PC-9 (cell line): Measurements from ENCODE around the gene SLC17A3. TPM values are rescaled to one million over a fixed set of nuclear protein-coding genes. Genes with fewer than 3 reads are reported as not detected.

Experiments used
- BruUV-seq: library from RNA; stranded (reverse); fragments of 400-500 nt; replicated peaks from 2 replicates; lab custom pipeline; 2021; lab: Mats Ljungman, UMichigan
- CTCF ChIA-PET: fragments of 300-600 bp; sonication (Branson Sonifier 250); formaldehyde crosslinking; loops from one replicate; lab custom pipeline; 2022; ENCODE audit warnings: antibody characterized with exemption; lab: Charles Lee
- POLR2A ChIA-PET: fragments of 300-600 bp; sonication (Branson Sonifier 250); formaldehyde crosslinking; loops from one replicate; lab custom pipeline; 2022; ENCODE audit warnings: antibody characterized with exemption; ENCODE audit not compliant: unreplicated experiment; lab: Charles Lee
- DNase-seq, 2 experiments: peaks; one replicate each; pipeline versions ENCODE4 v3.0.0 to v3.0.0-alpha.2; 2015 to 2022; ENCODE audit warnings: mixed read lengths in 1 of 2
- H2AFZ ChIP-seq: fragments of 200-600 bp; sonication (generic); 2 replicates; pipeline ENCODE4 v1.8.1; 2017; ENCODE audit warnings: antibody characterized with exemption
- H3F3A ChIP-seq: fragments of 200-600 bp; sonication (generic); 2 replicates; pipeline ENCODE4 v1.8.1; 2017; ENCODE audit warnings: antibody characterized with exemption, mild to moderate bottlenecking, low read depth; ENCODE audit not compliant: insufficient read depth
- H3K27ac ChIP-seq: fragments of 200-600 bp; sonication (generic); 2 replicates; pipeline ENCODE4 v1.6.1; 2016; ENCODE audit warnings: mixed run types
- H3K27me3 ChIP-seq: fragments of 200-600 bp; sonication (generic); 2 replicates; pipeline ENCODE4 v1.6.1; 2016; ENCODE audit warnings: low read depth, mixed run types; ENCODE audit not compliant: insufficient read depth
- H3K36me3 ChIP-seq: fragments of 200-600 bp; sonication (generic); 2 replicates; pipeline ENCODE4 v1.6.1; 2016; ENCODE audit warnings: low read depth, mixed run types
- H3K4me1 ChIP-seq: fragments of 200-600 bp; sonication (generic); replicated peaks from 2 replicates; pipeline ENCODE4 v1.6.1; 2016; ENCODE audit warnings: mixed run types; ENCODE audit not compliant: insufficient read depth
- H3K4me2 ChIP-seq: fragments of 200-600 bp; sonication (generic); 2 replicates; pipeline ENCODE4 v1.6.1; 2017; ENCODE audit warnings: mixed run types
- H3K4me3 ChIP-seq: fragments of 200-600 bp; sonication (generic); 2 replicates; pipeline ENCODE4 v1.6.1; 2016; ENCODE audit warnings: mixed run types
- H3K79me2 ChIP-seq: fragments of 200-600 bp; sonication (generic); 2 replicates; pipeline ENCODE4 v1.6.1; 2017; ENCODE audit warnings: low read depth, mixed run types
- H3K9me2 ChIP-seq: fragments of 200-600 bp; sonication (generic); 2 replicates; pipeline ENCODE4 v1.8.1; 2017; ENCODE audit warnings: mild to moderate bottlenecking; ENCODE audit not compliant: insufficient read depth
- H3K9me3 ChIP-seq: fragments of 200-600 bp; sonication (generic); 2 replicates; pipeline ENCODE4 v1.8.1; 2016; ENCODE audit warnings: low read depth; ENCODE audit not compliant: insufficient read depth
- H4K20me1 ChIP-seq: fragments of 200-600 bp; sonication (generic); 2 replicates; pipeline ENCODE4 v1.8.1; 2017; ENCODE audit not compliant: insufficient read depth
- CTCF ChIP-seq: fragments of 200-600 bp; sonication (generic); conservative IDR thresholded peaks from 2 replicates; pipeline ENCODE4 v1.6.1; 2017; ENCODE audit warnings: mixed run types, antibody characterized with exemption, mild to moderate bottlenecking, moderate library complexity
- EZH2 ChIP-seq: fragments of 200-600 bp; sonication (generic); IDR thresholded peaks from 2 replicates; pipeline ENCODE4 v1.8.0; 2017; ENCODE audit warnings: antibody characterized with exemption, low read depth
- intact Hi-C: fragments of 100-400 bp; cut with micrococcal nuclease; formaldehyde crosslinking; loops from one replicate; pipeline ENCODE4 v1.10.0; 2022; ENCODE audit not compliant: unreplicated experiment
- total RNA-seq: library from RNA; stranded (reverse); gene quantifications from 2 replicates; pipeline ENCODE4 v1.2.3, GENCODE V29; 2021

Gene SLC17A3
- total RNA-seq, 1 experiment from 2014 or later, result not detected

- ChIA-PET POLR2A (interaction anchor here (0.6 kb wide), 1 partner anchor 803 kb away, joined by 8 read pairs; no protein-coding TSS in a partner anchor), CTCF (interaction anchor here (0.5 kb wide), 1 partner anchor 1455 kb away, joined by 5 read pairs; no protein-coding TSS in a partner anchor)
- Histone ChIP-seq H3K9me2 (no peaks in the 10 kb centered on the region), H3K36me3 (no peaks in the 10 kb centered on the region), H3K4me3 (no peak overlapping the region), H3K4me1 (peaks cover 10% of the 10 kb centered on the region), H3K4me2 (no peak overlapping the region), H3K79me2 (no peaks in the 10 kb centered on the region), H3K27me3 (no peaks in the 10 kb centered on the region), H4K20me1 (no peaks in the 10 kb centered on the region), H2AFZ (no peak overlapping the region), H3F3A (peaks cover 6% of the 10 kb centered on the region; the same call in 1 of the 2 replicates), H3K27ac (no peak overlapping the region), H3K9me3 (0 out of 2 replicates have a peak, but pooled peaks cover 2% of the 10 kb centered on the region)
- TF ChIP-seq EZH2 (no peak), CTCF (no peak)
- no peak for DNase-seq
- no TSS peak for BruUV-seq
- intact Hi-C loops, result no loop called here
Measured at GRCh38 chr6:25888626-25889025, 14.6 kb upstream of the SLC17A3 start.

- Histone ChIP-seq H3K27ac (no peak overlapping the region), H4K20me1 (no peaks in the 10 kb centered on the region), H3K4me1 (peaks cover 12% of the 10 kb centered on the region), H3K9me3 (0 out of 2 replicates have a peak, but pooled peaks cover 2% of the 10 kb centered on the region), H3K9me2 (no peaks in the 10 kb centered on the region), H3K79me2 (no peaks in the 10 kb centered on the region), H3F3A (peaks cover 8% of the 10 kb centered on the region; the same call in 1 of the 2 replicates), H3K27me3 (no peaks in the 10 kb centered on the region), H2AFZ (no peak overlapping the region), H3K4me2 (no peak overlapping the region), H3K36me3 (no peaks in the 10 kb centered on the region), H3K4me3 (no peak overlapping the region)
- BruUV-seq, result no TSS peak
- TF ChIP-seq CTCF (no peak), EZH2 (no peak)
- ChIA-PET POLR2A (interaction anchor here (0.6 kb wide), 1 partner anchor 135 kb away, joined by 4 read pairs; a partner anchor contains a TSS), CTCF (interaction anchor here (0.6 kb wide), 1 partner anchor 10 kb away, joined by 3 read pairs; no protein-coding TSS in a partner anchor)
- DNase-seq, result no peak
- intact Hi-C loops, result no loop called here
Measured at GRCh38 chr6:25886066-25886465, 12.0 kb upstream of the SLC17A3 start.

DNA sequence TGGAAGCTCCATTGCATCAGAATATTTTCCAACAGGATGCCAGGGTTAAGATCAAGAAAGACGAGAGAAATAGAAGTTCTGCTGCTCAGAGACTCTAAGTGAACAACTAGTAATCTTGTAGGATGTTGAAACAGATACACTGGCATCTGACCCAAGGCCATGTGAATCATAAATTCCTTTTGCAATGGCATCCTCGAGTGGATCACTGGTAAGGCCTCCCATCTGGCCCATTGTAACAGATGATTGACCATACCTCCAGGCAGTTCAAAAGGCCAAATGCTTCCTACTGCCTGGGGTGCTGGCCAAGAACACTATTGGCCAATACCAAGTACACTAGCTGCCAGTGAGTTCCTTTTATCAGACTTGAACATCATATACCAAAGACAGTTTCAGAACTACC is 9.9 kb upstream of the SLC17A3 start:
- 0 out of 2 replicates have a peak, but pooled peaks cover 2% of the 10 kb centered on the region for H3K9me3 ChIP-seq
- H3K9me2 ChIP-seq, result no peaks in the 10 kb centered on the region
- H3K36me3 ChIP-seq, result no peaks in the 10 kb centered on the region
- DNase-seq, result peak; percentile 50 to 81
- H3K27me3 ChIP-seq, result no peaks in the 10 kb centered on the region
- intact Hi-C loops, result loop anchor here (2.0 to 5.0 kb wide), 2 partner anchors 112 to 163 kb away; no protein-coding TSS in a partner anchor
- H3K4me3 ChIP-seq, result no peak overlapping the region
- ChIA-PET POLR2A (no interaction called here), CTCF (no interaction called here)
- no peak overlapping the region; the same call in 1 of the 2 replicates for H3K4me2 ChIP-seq
- no peaks in the 10 kb centered on the region for H3K79me2 ChIP-seq
- BruUV-seq, result no TSS peak
- peaks cover 8% of the 10 kb centered on the region; the same call in 1 of the 2 replicates for H3F3A ChIP-seq
- H4K20me1 ChIP-seq, result no peaks in the 10 kb centered on the region
- TF ChIP-seq CTCF, result no peak
- no peak for TF ChIP-seq EZH2
- peaks cover 12% of the 10 kb centered on the region for H3K4me1 ChIP-seq
- H3K27ac ChIP-seq, result peak overlapping the region; percentile 69
- peak overlapping the region; percentile 55; the same call in 1 of the 2 replicates for H2AFZ ChIP-seq
